ENCODE measurements around the gene CCDC86. TPM values are rescaled to one million over a fixed set of nuclear protein-coding genes. Genes with fewer than 3 reads are reported as not detected.

Gene CCDC86
- total and polyA plus RNA-seq, 9 of the 15 experiments (the other 6 are each of a cell fraction or from before 2014, with no cell fraction given), result 4.6 to 102 (median 25.2) TPM

GRCh38 chr11:60831143-60831500 lies 10.8 kb upstream of the CCDC86 start (continued):
- TF ChIP-seq REST (IDR thresholded peaks at IDR 0.05; ENCODE audit: borderline replicate concordance), result peak; percentile 93
- no peak for TF ChIP-seq REST (CRISPR knock-in tag; IDR thresholded peaks at IDR 0.05; ENCODE audit: low read depth)
- 0 out of 4 replicates have a peak, but pooled peaks of 1 of the 2 experiments have one; percentile 1 for TF ChIP-seq MAZ (CRISPR knock-in tag; conservative IDR thresholded peaks at IDR 0.05 in 1 of 2, IDR thresholded peaks at IDR 0.05 in 1 of 2)
- TF ChIP-seq GTF3C2 (IDR thresholded peaks at IDR 0.05; ENCODE audit: borderline replicate concordance, extremely low read depth, insufficient read length), result no peak
- TF ChIP-seq HES1 (IDR thresholded peaks at IDR 0.05; ENCODE audit: low read depth), result no peak
- TF ChIP-seq CBX1 (IDR thresholded peaks at IDR 0.05; ENCODE audit: low read depth), result no peak
- TF ChIP-seq SIN3A (IDR thresholded peaks at IDR 0.05; ENCODE audit: borderline replicate concordance in 2 of 2, control insufficient read depth in 1 of 2, low read depth in 2 of 2, low read length in 2 of 2), result no peak
- peak; percentile 84; the same call in 1 of the 2 replicates for TF ChIP-seq STAG1 (CRISPR knock-in tag; IDR thresholded peaks at IDR 0.05; ENCODE audit: borderline replicate concordance)
- peak; percentile 39; the same call in 1 of the 2 replicates for TF ChIP-seq GABPB1 (CRISPR knock-in tag; IDR thresholded peaks at IDR 0.05)
